ENCODE data around the gene ATP6V1A.
A peak's percentile ranks its signal among the peaks of the same experiment; 100 is the strongest.

Gene ATP6V1A

GRCh38 chr3:113746548-113747282 is at the start of gene ATP6V1A:
ATP6V1A (plus strand) TSS chr3:113747035; CDS start chr3:113778754, 31,719 bp downstream.
- peak; percentile 72 for DNase-seq

GRCh38 chr3:113697500-113698090 is 49.2 kb upstream of the ATP6V1A start:
- DNase-seq, result no peak

- no peak for DNase-seq
Observed at GRCh38 chr3:113698213-113698742, 48.6 kb upstream of the ATP6V1A start.

GRCh38 chr3:113698956-113699355 is 47.9 kb upstream of the ATP6V1A start:
- no peak for DNase-seq

- DNase-seq, result no peak
Observed at GRCh38 chr3:113707835-113708234, 39.0 kb upstream of the ATP6V1A start.

GRCh38 chr3:113712129-113712528 is 34.7 kb upstream of the ATP6V1A start:
- DNase-seq, result no peak

- no peak for DNase-seq
Observed at GRCh38 chr3:113714702-113715101, 32.1 kb upstream of the ATP6V1A start.

- DNase-seq, result no peak
Observed at GRCh38 chr3:113717308-113717707, 29.5 kb upstream of the ATP6V1A start.

- DNase-seq, result no peak
Observed at GRCh38 chr3:113717818-113718217, 29.0 kb upstream of the ATP6V1A start.

GRCh38 chr3:113719294-113719693 is 27.5 kb upstream of the ATP6V1A start:
- no peak for DNase-seq

- no peak for DNase-seq
Observed at GRCh38 chr3:113719758-113720157, 27.1 kb upstream of the ATP6V1A start.

- DNase-seq, result no peak
Observed at GRCh38 chr3:113721636-113722035, 25.2 kb upstream of the ATP6V1A start.

- no peak for DNase-seq
Observed at GRCh38 chr3:113728661-113729060, 18.2 kb upstream of the ATP6V1A start.

- DNase-seq, result no peak
Observed at GRCh38 chr3:113730550-113730949, 16.3 kb upstream of the ATP6V1A start.

- no peak for DNase-seq
Observed at GRCh38 chr3:113731694-113732093, 15.1 kb upstream of the ATP6V1A start.

GRCh38 chr3:113736548-113737089 is 10.2 kb upstream of the ATP6V1A start:
- DNase-seq, result no peak

- no peak for DNase-seq
Observed at GRCh38 chr3:113741086-113741485, 5.7 kb upstream of the ATP6V1A start.

- DNase-seq, result no peak
Observed at GRCh38 chr3:113741620-113742019, 5.2 kb upstream of the ATP6V1A start.

GRCh38 chr3:113743006-113743630 is 3.7 kb upstream of the ATP6V1A start:
- DNase-seq, result no peak

GRCh38 chr3:113744941-113745755 is 1.7 kb upstream of the ATP6V1A start:
- DNase-seq, result peak; percentile 73

- DNase-seq, result peak; percentile 91
Observed at GRCh38 chr3:113745756-113746547, 883 bp upstream of the ATP6V1A start, which contains the start of gene NAA50. NAA50 (minus strand) TSS chr3:113746249; CDS start chr3:113745949, 300 bp downstream.

Data from activated gamma-delta T cell treated with Interleukin-2 at 50 U/mL for 16 hours (primary cell).